Type B pancreatic cell (in vitro differentiated cells): ENCODE results near the gene AFAP1L1. TPM values are rescaled to one million over a fixed set of nuclear protein-coding genes. Genes with fewer than 3 reads are reported as not detected.

Experiments used
- DNase-seq: peaks from one replicate; pipeline ENCODE4 v3.0.0; 2021; ENCODE audit warnings: mixed read lengths; ENCODE audit not compliant: unreplicated experiment; ENCODE audit errors: extremely low spot score
- H3K27ac Mint-ChIP-seq: 2 replicates; pipeline ENCODE4 v1.8.0; 2021; ENCODE audit warnings: mild to moderate bottlenecking, mixed read lengths
- H3K27me3 Mint-ChIP-seq: 2 replicates; pipeline ENCODE4 v1.8.0; 2021; ENCODE audit warnings: mixed read lengths
- H3K36me3 Mint-ChIP-seq: 2 replicates; pipeline ENCODE4 v1.8.0; 2021; ENCODE audit warnings: mixed read lengths
- H3K4me1 Mint-ChIP-seq: one replicate; pipeline ENCODE4 v1.8.0; 2021; ENCODE audit warnings: mixed read lengths; ENCODE audit not compliant: unreplicated experiment
- H3K4me3 Mint-ChIP-seq: 2 replicates; pipeline ENCODE4 v1.8.0; 2021; ENCODE audit warnings: mild to moderate bottlenecking, mixed read lengths
- H3K9me3 Mint-ChIP-seq: 2 replicates; pipeline ENCODE4 v1.8.0; 2021; ENCODE audit warnings: mixed read lengths
- total RNA-seq: library from RNA; stranded (reverse); gene quantifications from 2 replicates; pipeline ENCODE4 v1.2.1, GENCODE V29; 2021; ENCODE audit warnings: low replicate concordance
- TF ChIP-seq, protein P1 (sequence below): fragments of 200-600 bp; sonication (generic); conservative IDR thresholded peaks from 2 replicates; pipeline ENCODE4 v1.5.0; 2021; ENCODE audit warnings: antibody characterized with exemption, mild to moderate bottlenecking

Gene AFAP1L1
- total RNA-seq, 1 donor from 2014 or later = 6.4 TPM

DNA sequence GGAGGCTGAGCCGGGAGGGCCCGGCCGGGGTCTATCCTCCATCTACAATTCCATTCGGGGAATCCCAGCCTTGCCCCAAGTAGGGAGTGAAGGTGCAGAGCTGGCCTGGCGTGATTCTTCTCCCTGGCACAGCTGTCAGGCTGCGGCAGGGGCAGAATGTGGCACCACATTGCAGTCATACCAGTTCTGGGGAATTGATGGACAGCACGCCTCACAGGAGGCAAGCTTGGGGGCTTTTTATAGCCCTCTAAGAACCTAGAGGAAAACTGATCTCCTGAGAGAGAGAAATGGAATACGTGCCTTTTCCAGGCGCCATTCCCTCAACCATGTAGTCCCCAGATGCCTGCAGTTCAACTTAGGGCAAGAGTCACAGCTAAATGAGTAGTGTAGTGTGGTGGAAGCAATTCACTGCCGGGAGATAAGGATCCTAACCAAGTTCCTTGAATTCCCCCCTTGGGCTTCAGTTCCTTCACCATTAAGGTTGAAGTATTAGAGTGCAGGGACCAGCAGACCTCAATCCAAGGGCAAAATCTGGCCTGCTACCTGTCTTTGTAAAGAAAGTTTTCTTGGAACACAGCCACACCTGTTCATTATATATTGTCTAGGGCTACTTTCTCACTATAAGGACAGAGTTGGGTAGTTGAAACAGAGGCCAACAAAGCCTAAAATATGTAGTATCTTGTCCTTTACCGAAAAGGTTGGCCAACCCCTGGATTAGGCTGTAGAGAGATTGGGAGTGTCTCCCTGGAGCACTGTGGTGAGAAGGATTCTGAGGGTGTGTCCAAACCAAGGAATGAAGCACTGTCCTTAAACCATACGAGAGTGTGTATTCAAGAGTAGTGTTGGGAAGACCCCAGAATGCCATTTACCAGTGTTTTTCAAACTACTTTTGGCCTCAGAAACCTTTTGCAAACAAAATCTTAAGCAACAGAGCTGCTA, 10.6 kb downstream of the AFAP1L1 start:
- H3K4me1 Mint-ChIP-seq = peaks cover 5% of the 10 kb centered on the region
- H3K9me3 Mint-ChIP-seq = no peaks in the 10 kb centered on the region
- H3K27ac Mint-ChIP-seq = no peak overlapping the region
- H3K27me3 Mint-ChIP-seq = peaks cover 25% of the 10 kb centered on the region
- H3K36me3 Mint-ChIP-seq = no peaks in the 10 kb centered on the region
- DNase-seq = no peak
- no peak overlapping the region for H3K4me3 Mint-ChIP-seq
- TF ChIP-seq, protein P1, sequence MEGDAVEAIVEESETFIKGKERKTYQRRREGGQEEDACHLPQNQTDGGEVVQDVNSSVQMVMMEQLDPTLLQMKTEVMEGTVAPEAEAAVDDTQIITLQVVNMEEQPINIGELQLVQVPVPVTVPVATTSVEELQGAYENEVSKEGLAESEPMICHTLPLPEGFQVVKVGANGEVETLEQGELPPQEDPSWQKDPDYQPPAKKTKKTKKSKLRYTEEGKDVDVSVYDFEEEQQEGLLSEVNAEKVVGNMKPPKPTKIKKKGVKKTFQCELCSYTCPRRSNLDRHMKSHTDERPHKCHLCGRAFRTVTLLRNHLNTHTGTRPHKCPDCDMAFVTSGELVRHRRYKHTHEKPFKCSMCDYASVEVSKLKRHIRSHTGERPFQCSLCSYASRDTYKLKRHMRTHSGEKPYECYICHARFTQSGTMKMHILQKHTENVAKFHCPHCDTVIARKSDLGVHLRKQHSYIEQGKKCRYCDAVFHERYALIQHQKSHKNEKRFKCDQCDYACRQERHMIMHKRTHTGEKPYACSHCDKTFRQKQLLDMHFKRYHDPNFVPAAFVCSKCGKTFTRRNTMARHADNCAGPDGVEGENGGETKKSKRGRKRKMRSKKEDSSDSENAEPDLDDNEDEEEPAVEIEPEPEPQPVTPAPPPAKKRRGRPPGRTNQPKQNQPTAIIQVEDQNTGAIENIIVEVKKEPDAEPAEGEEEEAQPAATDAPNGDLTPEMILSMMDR = no peak

DNA sequence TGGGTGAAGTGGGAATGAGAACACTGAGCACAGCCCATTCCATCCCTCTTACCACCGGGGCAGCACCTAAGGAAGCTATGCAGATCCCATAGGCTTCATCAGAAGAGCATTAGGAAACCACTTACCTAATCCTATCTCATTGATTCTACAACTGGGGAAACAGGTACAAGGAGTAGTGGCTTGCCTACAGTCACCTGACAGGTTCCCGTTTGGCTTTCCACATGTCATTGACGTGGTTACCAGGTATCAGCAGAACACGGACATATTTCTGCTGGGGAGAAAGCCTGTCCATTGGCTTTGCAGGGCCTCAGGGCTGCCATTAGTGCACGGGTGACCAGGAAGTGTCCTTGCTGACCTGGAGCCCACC, 11.3 kb downstream of the AFAP1L1 start:
- H3K4me3 Mint-ChIP-seq = no peak overlapping the region

DNA sequence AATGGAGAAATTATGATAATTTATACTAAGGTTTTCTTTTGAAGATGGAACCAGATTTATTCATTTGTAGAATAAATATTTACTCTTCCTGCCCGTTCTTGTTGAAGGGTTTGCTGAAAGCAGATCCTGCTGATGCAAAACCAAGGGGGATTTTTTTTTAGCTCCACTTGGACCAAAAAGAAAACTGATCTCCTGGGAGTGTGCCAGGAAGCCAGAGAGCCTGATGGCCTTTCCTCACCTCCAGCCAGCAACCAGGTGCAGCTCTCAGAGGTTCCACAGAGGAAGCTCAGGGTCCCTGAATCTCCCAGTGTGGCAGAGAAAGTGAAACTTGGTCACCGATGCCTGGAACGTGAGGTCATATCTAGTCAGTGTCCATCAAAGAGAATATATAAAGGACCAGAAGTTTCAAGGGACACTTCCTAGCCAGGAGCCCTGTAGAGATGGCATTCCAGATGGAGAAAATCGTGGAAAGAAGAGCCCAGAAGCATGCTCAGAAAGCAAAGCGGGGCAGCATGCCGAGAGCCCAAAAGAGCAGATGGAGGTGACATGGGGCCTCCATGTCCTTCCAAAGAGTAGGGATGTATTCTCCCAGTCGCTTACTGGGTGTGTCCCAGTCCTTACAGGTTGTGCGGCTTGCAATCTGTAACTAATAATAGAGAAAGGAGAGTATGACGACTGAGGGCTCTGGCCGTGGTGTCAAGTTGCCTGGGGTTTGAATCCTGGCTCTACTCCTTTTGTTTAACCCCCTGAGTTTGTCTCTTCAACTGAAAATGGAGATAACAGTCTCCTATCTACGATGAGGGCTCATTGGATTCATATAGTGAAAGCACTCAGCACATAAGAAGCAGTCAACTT, 12.2 kb downstream of the AFAP1L1 start:
- Mint-ChIP-seq H3K4me1 (peaks cover 6% of the 10 kb centered on the region), H3K27me3 (peaks cover 12% of the 10 kb centered on the region), H3K9me3 (no peaks in the 10 kb centered on the region), H3K4me3 (no peak overlapping the region), H3K36me3 (no peaks in the 10 kb centered on the region), H3K27ac (no peak overlapping the region)
- TF ChIP-seq, protein P1 = no peak
- no peak for DNase-seq

More for the DNA sequence above, 11.3 kb downstream of the AFAP1L1 start:
- Mint-ChIP-seq H3K27me3 (peaks cover 20% of the 10 kb centered on the region), H3K36me3 (no peaks in the 10 kb centered on the region), H3K27ac (no peak overlapping the region), H3K4me1 (peaks cover 5% of the 10 kb centered on the region), H3K9me3 (no peaks in the 10 kb centered on the region)
- no peak for DNase-seq
- TF ChIP-seq, protein P1 = no peak

DNA sequence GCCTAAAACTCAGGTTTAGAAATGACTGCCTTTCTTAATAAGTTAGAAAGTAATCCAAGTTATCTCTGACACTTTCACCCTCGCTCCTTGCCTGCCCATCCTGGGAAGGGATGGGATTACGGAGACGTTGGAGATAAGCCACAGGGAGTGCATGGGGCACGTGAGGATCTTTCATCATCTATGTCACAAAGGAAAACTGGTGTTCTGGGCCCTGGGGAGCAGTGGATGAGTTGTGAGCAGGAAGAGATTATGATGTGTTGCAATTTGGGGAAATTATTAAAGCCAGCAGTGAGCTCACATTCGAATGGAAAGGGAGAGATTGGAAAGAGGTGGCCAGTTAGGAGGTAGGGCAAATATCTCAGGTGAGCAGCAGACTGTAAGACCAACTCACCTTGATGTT, 12.8 kb downstream of the AFAP1L1 start:
- H3K27ac Mint-ChIP-seq = no peak overlapping the region
- peaks cover 12% of the 10 kb centered on the region for H3K4me1 Mint-ChIP-seq
- no peak overlapping the region for H3K4me3 Mint-ChIP-seq
- no peak for DNase-seq
- H3K36me3 Mint-ChIP-seq = no peaks in the 10 kb centered on the region
- H3K9me3 Mint-ChIP-seq = no peaks in the 10 kb centered on the region
- TF ChIP-seq, protein P1 = no peak
- peaks cover 12% of the 10 kb centered on the region for H3K27me3 Mint-ChIP-seq

DNA sequence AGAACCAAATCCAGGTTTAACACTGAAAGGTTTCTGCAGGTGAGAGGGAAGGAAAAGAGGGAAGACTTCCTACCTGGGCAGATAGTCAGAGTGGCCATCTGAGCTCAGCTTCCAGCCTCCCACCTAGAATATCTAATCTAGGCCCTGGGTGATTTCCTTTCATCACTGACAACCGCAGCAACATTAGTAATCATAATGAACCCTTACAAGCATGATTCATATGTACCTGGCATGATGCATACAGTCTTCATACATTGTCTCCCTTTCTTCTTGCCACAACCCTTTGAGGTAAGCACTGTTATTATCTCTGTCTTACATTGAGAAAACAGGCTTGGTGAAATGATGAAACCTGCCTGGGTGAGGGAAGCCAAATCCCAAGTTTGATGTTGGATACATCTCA, 13.5 kb downstream of the AFAP1L1 start:
- Mint-ChIP-seq H3K9me3 (no peaks in the 10 kb centered on the region), H3K27ac (no peak overlapping the region), H3K4me1 (peaks cover 13% of the 10 kb centered on the region), H3K27me3 (peaks cover 9% of the 10 kb centered on the region), H3K4me3 (no peak overlapping the region), H3K36me3 (no peaks in the 10 kb centered on the region)
- TF ChIP-seq, protein P1 = no peak
- no peak for DNase-seq
